ENCODE measurements around the gene SPI1. TPM values are rescaled to one million over a fixed set of nuclear protein-coding genes. Genes with fewer than 3 reads are reported as not detected.
"Not testable (repeated sequence)": the region's sequence is repeated elsewhere in the genome, so short reads cannot be mapped to it uniquely, and the experiment has no call there.

SPI1 gene
- total RNA-seq, 1 donor from 2014 or later, result 1.2 TPM

DNA sequence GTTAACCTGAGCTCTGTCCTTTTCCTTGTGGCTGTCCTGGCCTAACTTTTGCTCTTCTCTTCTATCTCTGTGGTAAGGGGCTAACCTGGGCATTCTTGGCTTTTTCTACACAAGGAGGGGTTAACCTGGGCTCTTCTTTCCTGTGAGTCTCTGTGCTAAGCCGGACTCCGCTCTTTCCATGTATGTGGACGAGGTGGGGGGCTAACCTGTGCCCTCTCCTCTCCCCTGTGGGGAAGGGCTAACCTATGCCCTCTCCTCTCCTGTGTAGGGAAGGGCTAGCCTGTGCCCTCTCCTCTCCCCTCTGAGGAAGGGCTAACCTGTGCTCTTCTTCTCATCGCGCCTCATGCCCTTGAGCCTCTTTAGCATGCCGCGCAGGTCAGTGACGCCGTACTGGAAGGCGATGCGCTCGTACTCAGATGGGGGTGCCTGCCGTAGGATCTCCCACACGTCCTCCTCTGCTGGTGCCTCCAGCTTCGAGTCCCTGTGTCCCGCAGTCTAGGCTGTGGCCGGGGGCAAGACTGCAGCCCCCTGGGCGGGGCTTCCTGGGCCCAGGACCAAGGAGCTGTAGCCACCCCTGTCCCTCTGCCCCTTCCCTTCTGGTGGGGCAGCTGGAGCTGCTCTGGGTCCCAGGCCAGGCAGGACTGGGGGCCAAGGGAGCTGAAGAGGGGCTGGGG lies 32.3 kb downstream of the SPI1 start:
- FAIRE-seq, result no peak

GRCh38 chr11:47342854-47343253 lies 35.5 kb downstream of the SPI1 start:
- no peak for FAIRE-seq

More for the DNA sequence above, 32.3 kb downstream of the SPI1 start:
- no peak for DNase-seq (ENCODE audit: low spot score in 2 of 2)

GRCh38 chr11:47342036-47342803 lies 36.1 kb downstream of the SPI1 start:
- FAIRE-seq (no peak), DNase-seq (ENCODE audit: low spot score in 2 of 2) (no peak)

More at GRCh38 chr11:47342854-47343253, 35.5 kb downstream of the SPI1 start:
- no peak for DNase-seq (ENCODE audit: low spot score in 2 of 2)

GRCh38 chr11:47340980-47341775 lies 37.2 kb downstream of the SPI1 start:
- FAIRE-seq, result no peak
- no peak for DNase-seq (ENCODE audit: low spot score in 2 of 2)

- DNase-seq (ENCODE audit: low spot score in 2 of 2) (no peak), FAIRE-seq (no peak)
These were observed 38.3 kb downstream of the SPI1 start for GRCh38 chr11:47340010-47340409.

DNA sequence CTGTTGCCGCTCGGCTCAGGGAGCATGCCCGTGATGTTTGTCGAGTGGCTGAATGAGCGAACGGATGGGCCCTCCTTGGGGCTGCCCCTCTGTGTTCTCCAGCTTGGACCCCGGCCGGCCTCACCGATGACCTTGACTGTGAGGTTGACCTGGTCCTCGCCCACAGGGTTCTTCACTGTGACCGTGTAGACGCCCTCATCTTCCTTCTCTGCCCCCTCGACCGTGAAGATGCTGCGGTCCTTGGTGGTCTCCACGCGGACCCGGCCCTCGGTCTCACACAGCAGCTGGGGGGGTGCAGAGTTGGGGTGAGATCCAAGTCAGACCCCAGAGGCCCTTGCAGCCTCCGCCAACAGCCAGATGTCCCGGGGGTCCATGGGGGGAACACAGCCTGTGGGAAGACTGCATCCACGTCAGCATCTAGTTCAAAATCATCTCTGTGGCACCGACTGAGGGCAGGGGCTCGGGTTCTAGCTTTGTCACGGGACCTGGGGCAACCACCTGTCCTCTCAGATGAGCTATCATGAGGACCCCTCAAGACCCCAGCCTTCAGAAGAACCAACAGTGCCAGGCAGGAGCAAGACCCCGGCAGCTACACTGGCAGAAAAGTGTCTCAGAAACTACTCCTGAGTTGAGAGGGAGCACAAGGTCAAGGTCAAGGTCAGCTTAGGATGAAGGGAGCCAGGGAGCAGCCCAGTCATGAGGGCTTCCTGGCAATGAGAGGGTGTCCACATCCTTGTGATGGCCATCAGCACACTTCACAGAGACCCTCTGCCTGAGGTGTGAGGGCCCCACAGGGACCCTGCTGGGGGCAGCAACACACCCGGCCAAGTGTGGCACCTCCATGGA lies 39.7 kb downstream of the SPI1 start:
- DNase-seq (ENCODE audit: low spot score in 2 of 2), result no peak
- no peak for FAIRE-seq

GRCh38 chr11:47337229-47337924 lies 41.0 kb downstream of the SPI1 start:
- FAIRE-seq, result no peak
- no peak for DNase-seq (ENCODE audit: low spot score in 2 of 2)

- no peak for FAIRE-seq
- DNase-seq (ENCODE audit: low spot score in 2 of 2), result no peak
These were observed 41.8 kb downstream of the SPI1 start for GRCh38 chr11:47336595-47336994.

GRCh38 chr11:47335733-47336132 lies 42.6 kb downstream of the SPI1 start:
- no peak for FAIRE-seq
- DNase-seq (ENCODE audit: low spot score in 2 of 2), result no peak

DNA sequence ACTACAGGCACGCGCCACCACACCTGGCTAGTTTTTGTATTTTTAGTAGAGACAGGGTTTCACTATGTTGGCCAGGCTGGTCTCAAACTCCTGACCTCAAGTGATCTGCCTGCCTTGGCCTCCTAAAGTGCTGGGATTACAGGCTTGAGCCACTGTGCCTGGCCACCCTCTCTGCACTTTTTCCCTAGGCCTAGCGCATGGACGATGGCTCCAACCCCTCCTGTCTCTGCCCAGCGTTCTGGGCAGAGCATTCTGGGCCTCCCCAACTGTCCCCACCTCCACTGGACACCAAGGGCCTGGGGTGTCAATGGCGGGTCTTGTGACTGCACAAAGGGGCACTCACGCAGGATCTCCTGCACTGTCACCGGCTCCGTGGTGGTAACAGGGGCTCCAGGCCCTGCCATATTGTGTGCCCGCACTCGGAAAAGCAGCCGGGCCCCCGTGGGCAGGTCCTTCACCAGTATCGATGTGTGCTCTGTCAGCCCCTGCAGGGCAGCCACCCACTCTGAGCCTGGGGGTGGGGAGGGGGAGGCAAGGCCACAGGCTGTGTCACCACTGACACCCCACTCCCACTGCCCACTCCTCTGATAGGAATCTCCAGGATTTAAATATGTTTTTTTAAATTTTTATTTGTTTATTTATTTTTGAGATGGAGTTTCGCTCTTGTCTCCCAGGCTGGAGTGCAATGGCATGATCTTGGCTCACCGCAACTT lies 43.5 kb downstream of the SPI1 start:
- not testable (repeated sequence) for DNase-seq (ENCODE audit: low spot score in 2 of 2); FAIRE-seq

- no peak for FAIRE-seq
These were observed 44.4 kb downstream of the SPI1 start for GRCh38 chr11:47333886-47334443.

GRCh38 chr11:47333526-47333845 lies 44.9 kb downstream of the SPI1 start:
- DNase-seq (ENCODE audit: low spot score in 2 of 2) (no peak), FAIRE-seq (no peak)

More at GRCh38 chr11:47333886-47334443, 44.4 kb downstream of the SPI1 start:
- no peak for DNase-seq (ENCODE audit: low spot score in 2 of 2)

- no peak for FAIRE-seq
These were observed 45.4 kb downstream of the SPI1 start for GRCh38 chr11:47332791-47333525.

DNA sequence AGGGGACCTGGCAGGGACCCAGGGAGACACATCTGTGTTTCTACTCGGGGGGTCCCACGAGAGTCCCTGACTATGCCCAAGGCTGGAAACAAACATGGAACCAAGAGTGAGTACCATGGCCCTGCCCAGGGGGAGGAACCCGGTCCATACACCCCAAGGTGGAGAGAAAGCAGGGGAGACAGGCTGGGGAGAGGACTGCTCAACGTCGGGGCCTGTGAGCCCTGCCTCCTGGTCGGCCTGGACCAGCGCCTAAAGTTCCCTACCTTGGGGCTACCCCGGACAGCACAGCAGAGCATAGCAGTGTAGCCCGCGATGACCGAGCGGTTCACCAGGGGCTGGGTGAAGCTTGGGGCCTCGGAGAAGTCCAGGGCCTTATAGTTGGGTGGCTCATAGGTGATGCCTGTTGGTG lies 46.0 kb downstream of the SPI1 start:
- no peak for FAIRE-seq
- DNase-seq (ENCODE audit: low spot score in 2 of 2), result no peak

More at GRCh38 chr11:47332791-47333525, 45.4 kb downstream of the SPI1 start:
- no peak for DNase-seq (ENCODE audit: low spot score in 2 of 2)

GRCh38 chr11:47331454-47332302 lies 46.7 kb downstream of the SPI1 start:
- FAIRE-seq (no peak), DNase-seq (ENCODE audit: low spot score in 2 of 2) (no peak)

GRCh38 chr11:47329987-47330931 lies 48.1 kb downstream of the SPI1 start:
- FAIRE-seq, result no peak

More at GRCh38 chr11:47329987-47330931, 48.1 kb downstream of the SPI1 start:
- no peak for DNase-seq (ENCODE audit: low spot score in 2 of 2)
